Osteocyte (in vitro differentiated cells): ENCODE results near the gene CHD5. TPM values are rescaled to one million over a fixed set of nuclear protein-coding genes. Genes with fewer than 3 reads are reported as not detected.

Source experiments
- DNase-seq: peaks from one replicate; pipeline ENCODE4 v3.0.0; 2021; ENCODE audit warnings: mixed read lengths; ENCODE audit not compliant: unreplicated experiment; ENCODE audit errors: extremely low spot score
- H3K27ac Mint-ChIP-seq: one replicate; pipeline ENCODE4 v1.8.0; 2021; ENCODE audit warnings: mild to moderate bottlenecking, mixed read lengths; ENCODE audit not compliant: unreplicated experiment
- H3K27me3 Mint-ChIP-seq: one replicate; pipeline ENCODE4 v1.8.0; 2021; ENCODE audit warnings: mixed read lengths; ENCODE audit not compliant: unreplicated experiment
- H3K36me3 Mint-ChIP-seq: one replicate; pipeline ENCODE4 v1.8.0; 2021; ENCODE audit warnings: mixed read lengths; ENCODE audit not compliant: unreplicated experiment
- H3K4me1 Mint-ChIP-seq: one replicate; pipeline ENCODE4 v1.8.0; 2021; ENCODE audit warnings: mixed read lengths; ENCODE audit not compliant: unreplicated experiment
- H3K4me3 Mint-ChIP-seq: one replicate; pipeline ENCODE4 v1.8.0; 2021; ENCODE audit warnings: mild to moderate bottlenecking, moderate library complexity, mixed read lengths; ENCODE audit not compliant: unreplicated experiment
- H3K9me3 Mint-ChIP-seq: one replicate; pipeline ENCODE4 v1.8.0; 2021; ENCODE audit warnings: mixed read lengths; ENCODE audit not compliant: unreplicated experiment
- CTCF ChIP-seq: fragments of 200-600 bp; sonication (generic); IDR thresholded peaks from 2 replicates; pipeline ENCODE4 v1.5.0; 2021; ENCODE audit warnings: antibody characterized with exemption, mild to moderate bottlenecking, moderate library complexity
- total RNA-seq: library from RNA; stranded (reverse); gene quantifications from 2 replicates; pipeline ENCODE4 v1.2.1, GENCODE V29; 2021

CHD5 gene
- total RNA-seq, 1 donor from 2014 or later: 0.43 TPM

- peaks cover 10% of the 10 kb centered on the region for H3K4me1 Mint-ChIP-seq
- H3K27me3 Mint-ChIP-seq: peaks cover 8% of the 10 kb centered on the region
- DNase-seq: no peak
- TF ChIP-seq CTCF: no peak
- H3K4me3 Mint-ChIP-seq: no peak overlapping the region
- H3K9me3 Mint-ChIP-seq: no peaks in the 10 kb centered on the region
- H3K36me3 Mint-ChIP-seq: no peaks in the 10 kb centered on the region
- no peak overlapping the region for H3K27ac Mint-ChIP-seq
Measured at GRCh38 chr1:6158181-6158580, 21.9 kb downstream of the CHD5 start.

GRCh38 chr1:6157528-6158174 lies 22.5 kb downstream of the CHD5 start:
- Mint-ChIP-seq H3K9me3 (no peaks in the 10 kb centered on the region), H3K27ac (no peak overlapping the region), H3K27me3 (peaks cover 8% of the 10 kb centered on the region), H3K36me3 (no peaks in the 10 kb centered on the region), H3K4me1 (peaks cover 10% of the 10 kb centered on the region), H3K4me3 (no peak overlapping the region)
- no peak for DNase-seq
- no peak for TF ChIP-seq CTCF

GRCh38 chr1:6157132-6157527 lies 23.0 kb downstream of the CHD5 start:
- H3K36me3 Mint-ChIP-seq: no peaks in the 10 kb centered on the region
- H3K27me3 Mint-ChIP-seq: peaks cover 11% of the 10 kb centered on the region
- peaks cover 10% of the 10 kb centered on the region for H3K4me1 Mint-ChIP-seq
- no peak overlapping the region for H3K4me3 Mint-ChIP-seq
- H3K9me3 Mint-ChIP-seq: no peaks in the 10 kb centered on the region
- no peak for TF ChIP-seq CTCF
- no peak overlapping the region for H3K27ac Mint-ChIP-seq
- no peak for DNase-seq

GRCh38 chr1:6154525-6155319 lies 25.4 kb downstream of the CHD5 start:
- H3K27ac Mint-ChIP-seq: no peak overlapping the region
- H3K36me3 Mint-ChIP-seq: no peaks in the 10 kb centered on the region
- no peaks in the 10 kb centered on the region for H3K9me3 Mint-ChIP-seq
- TF ChIP-seq CTCF: no peak
- peaks cover 10% of the 10 kb centered on the region for H3K4me1 Mint-ChIP-seq
- H3K4me3 Mint-ChIP-seq: no peak overlapping the region
- no peak for DNase-seq
- peaks cover 10% of the 10 kb centered on the region for H3K27me3 Mint-ChIP-seq

- peaks cover 9% of the 10 kb centered on the region for H3K4me1 Mint-ChIP-seq
Measured at GRCh38 chr1:6152882-6153281, 27.2 kb downstream of the CHD5 start.

More at GRCh38 chr1:6152882-6153281, 27.2 kb downstream of the CHD5 start:
- H3K9me3 Mint-ChIP-seq: no peaks in the 10 kb centered on the region
- no peak overlapping the region for H3K27ac Mint-ChIP-seq
- no peak for DNase-seq
- H3K27me3 Mint-ChIP-seq: peaks cover 10% of the 10 kb centered on the region
- no peak overlapping the region for H3K4me3 Mint-ChIP-seq
- no peak for TF ChIP-seq CTCF
- no peaks in the 10 kb centered on the region for H3K36me3 Mint-ChIP-seq
